ENCODE data around the gene AGMO. TPM values are rescaled to one million over a fixed set of nuclear protein-coding genes. Genes with fewer than 3 reads are reported as not detected.

The AGMO gene
- polyA plus RNA-seq, 1 donor (not counting 4 experiments of a cell fraction or from before 2014, with no cell fraction given), result not detected

- dilution Hi-C loops (cut with MboI; ENCODE audit: extremely low pct_ligation_motif_present, low sequenced_read_pairs), result no loop called here
- Histone ChIP-seq H3K27ac (ENCODE audit: control insufficient read depth, insufficient read depth, low read length) (no peak overlapping the region), H3K9me1 (ENCODE audit: control insufficient read depth, extremely low read depth, insufficient read depth, low read length) (no peaks in the 10 kb centered on the region), H3K4me1 (ENCODE audit: control insufficient read depth, extremely low read depth, insufficient read depth, low read length) (no peaks in the 10 kb centered on the region), H3K4me2 (ENCODE audit: control insufficient read depth, extremely low read depth, insufficient read depth, low read depth, low read length) (no peak overlapping the region), H3K4me3 (ENCODE audit: control insufficient read depth in 2 of 3, extremely low read depth in 1 of 3, insufficient read depth in 2 of 3, low read depth in 1 of 3, low read length in 3 of 3) (no peak overlapping the region), H3K79me2 (ENCODE audit: control insufficient read depth, insufficient read depth, low read length) (no peaks in the 10 kb centered on the region), H3K9me3 (ENCODE audit: control insufficient read depth, low read depth, low read length) (no peaks in the 10 kb centered on the region), H3K36me3 (ENCODE audit: control insufficient read depth in 2 of 2, extremely low read depth in 1 of 2, insufficient read depth in 2 of 2, low read length in 2 of 2) (no peaks in the 10 kb centered on the region), H2AFZ (ENCODE audit: control insufficient read depth, low read length) (no peak overlapping the region), H4K20me1 (ENCODE audit: control insufficient read depth, extremely low read depth, insufficient read depth, low read length) (no peaks in the 10 kb centered on the region), H3K27me3 (ENCODE audit: control insufficient read depth, extremely low read depth, insufficient read depth, low read length) (no peaks in the 10 kb centered on the region), H3K9ac (ENCODE audit: control insufficient read depth, extremely low read depth, insufficient read depth, low read length) (no peak overlapping the region)
- no peak for TF ChIP-seq CTCF (optimal IDR thresholded peaks at IDR 0.05 in 1 of 3, IDR thresholded peaks at IDR 0.05 in 1 of 3, conservative IDR thresholded peaks at IDR 0.05 in 1 of 3; ENCODE audit: extremely low read depth in 1 of 3, insufficient read depth in 2 of 3, low read length in 3 of 3)
- TF ChIP-seq EZH2 (IDR thresholded peaks at IDR 0.05; ENCODE audit: low read length), result no peak
- no peak for FAIRE-seq
- DNase-seq (ENCODE audit: low read depth, low spot score), result no peak
These were observed 83.4 kb downstream of the AGMO start for GRCh38 chr7:15478401-15478800.

- H3K27me3 ChIP-seq (ENCODE audit: control insufficient read depth, extremely low read depth, insufficient read depth, low read length), result no peaks in the 10 kb centered on the region
- H3K4me2 ChIP-seq (ENCODE audit: control insufficient read depth, extremely low read depth, insufficient read depth, low read depth, low read length), result no peak overlapping the region
- dilution Hi-C loops (cut with MboI; ENCODE audit: extremely low pct_ligation_motif_present, low sequenced_read_pairs), result no loop called here
These were observed 85.3 kb downstream of the AGMO start for GRCh38 chr7:15476531-15476918.

More at GRCh38 chr7:15476531-15476918, 85.3 kb downstream of the AGMO start:
- H3K9ac ChIP-seq (ENCODE audit: control insufficient read depth, extremely low read depth, insufficient read depth, low read length), result no peak overlapping the region
- DNase-seq (ENCODE audit: low read depth, low spot score), result no peak
- H3K9me3 ChIP-seq (ENCODE audit: control insufficient read depth, low read depth, low read length), result no peaks in the 10 kb centered on the region
- H3K9me1 ChIP-seq (ENCODE audit: control insufficient read depth, extremely low read depth, insufficient read depth, low read length), result no peaks in the 10 kb centered on the region
- H3K4me3 ChIP-seq (ENCODE audit: control insufficient read depth in 2 of 3, extremely low read depth in 1 of 3, insufficient read depth in 2 of 3, low read depth in 1 of 3, low read length in 3 of 3), result no peak overlapping the region
- no peak overlapping the region for H2AFZ ChIP-seq (ENCODE audit: control insufficient read depth, low read length)
- H3K27ac ChIP-seq (ENCODE audit: control insufficient read depth, insufficient read depth, low read length), result no peak overlapping the region
- TF ChIP-seq EZH2 (IDR thresholded peaks at IDR 0.05; ENCODE audit: low read length), result no peak
- TF ChIP-seq CTCF (optimal IDR thresholded peaks at IDR 0.05 in 1 of 3, IDR thresholded peaks at IDR 0.05 in 1 of 3, conservative IDR thresholded peaks at IDR 0.05 in 1 of 3; ENCODE audit: extremely low read depth in 1 of 3, insufficient read depth in 2 of 3, low read length in 3 of 3), result no peak
- FAIRE-seq, result no peak
- H4K20me1 ChIP-seq (ENCODE audit: control insufficient read depth, extremely low read depth, insufficient read depth, low read length), result no peaks in the 10 kb centered on the region
- no peaks in the 10 kb centered on the region for H3K36me3 ChIP-seq (ENCODE audit: control insufficient read depth in 2 of 2, extremely low read depth in 1 of 2, insufficient read depth in 2 of 2, low read length in 2 of 2)
- H3K79me2 ChIP-seq (ENCODE audit: control insufficient read depth, insufficient read depth, low read length), result no peaks in the 10 kb centered on the region
- no peaks in the 10 kb centered on the region for H3K4me1 ChIP-seq (ENCODE audit: control insufficient read depth, extremely low read depth, insufficient read depth, low read length)

Data from keratinocyte (primary cell).